Calu3 (cell line): ENCODE data around the gene FOXP2. TPM values are rescaled to one million over a fixed set of nuclear protein-coding genes. Genes with fewer than 3 reads are reported as not detected.

Source experiments
- BruUV-seq: library from RNA; stranded (reverse); fragments of 400-500 nt; replicated peaks from 2 replicates; lab custom pipeline; 2021; lab: Mats Ljungman, UMichigan
- CTCF ChIA-PET: fragments of 300-600 bp; sonication (Branson Sonifier 250); formaldehyde crosslinking; loops from one replicate; lab custom pipeline; 2022; ENCODE audit warnings: antibody characterized with exemption; lab: Charles Lee
- DNase-seq: peaks from one replicate; pipeline ENCODE4 v3.0.0; 2022
- H3K27ac Mint-ChIP-seq: one replicate; pipeline ENCODE4 v1.8.0; 2022; ENCODE audit warnings: mixed read lengths; ENCODE audit not compliant: unreplicated experiment
- H3K27me3 Mint-ChIP-seq: one replicate; pipeline ENCODE4 v1.8.0; 2022; ENCODE audit warnings: mixed read lengths; ENCODE audit not compliant: unreplicated experiment
- H3K36me3 Mint-ChIP-seq: one replicate; pipeline ENCODE4 v1.8.0; 2022; ENCODE audit warnings: mild to moderate bottlenecking, moderate library complexity, mixed read lengths; ENCODE audit not compliant: insufficient read depth, unreplicated experiment
- H3K4me1 Mint-ChIP-seq: one replicate; pipeline ENCODE4 v1.8.0; 2022; ENCODE audit warnings: mild to moderate bottlenecking, low read depth, mixed read lengths; ENCODE audit not compliant: unreplicated experiment
- H3K4me3 Mint-ChIP-seq: one replicate; pipeline ENCODE4 v1.8.0; 2022; ENCODE audit warnings: mild to moderate bottlenecking, low read depth, moderate library complexity, mixed read lengths; ENCODE audit not compliant: unreplicated experiment
- H3K9me3 Mint-ChIP-seq: one replicate; pipeline ENCODE4 v1.8.0; 2022; ENCODE audit warnings: low read depth, mixed read lengths; ENCODE audit not compliant: unreplicated experiment
- CTCF ChIP-seq: fragments of 200-600 bp; IDR thresholded peaks from one replicate; pipeline ENCODE4 v1.8.0; 2022; ENCODE audit warnings: antibody characterized with exemption; ENCODE audit not compliant: unreplicated experiment
- intact Hi-C: fragments of 100-400 bp; cut with micrococcal nuclease; formaldehyde crosslinking; loops from one replicate; pipeline ENCODE4 v1.10.0; 2022; ENCODE audit not compliant: unreplicated experiment
- total RNA-seq: library from RNA; stranded (reverse); gene quantifications from 2 replicates; pipeline ENCODE4 v1.2.3, GENCODE V29; 2022

FOXP2 gene
- total RNA-seq, 1 experiment from 2014 or later: 2.5 TPM

- no TSS peak for BruUV-seq
- no peak overlapping the region for H3K4me3 Mint-ChIP-seq
- DNase-seq: no peak
- CTCF ChIA-PET: no interaction called here
- no peaks in the 10 kb centered on the region for H3K27me3 Mint-ChIP-seq
- TF ChIP-seq CTCF: no peak
- H3K9me3 Mint-ChIP-seq: no peaks in the 10 kb centered on the region
- no peak overlapping the region for H3K27ac Mint-ChIP-seq
- intact Hi-C loops: no loop called here
- H3K36me3 Mint-ChIP-seq: no peaks in the 10 kb centered on the region
- no peaks in the 10 kb centered on the region for H3K4me1 Mint-ChIP-seq
These were observed 58.4 kb downstream of the FOXP2 start for GRCh38 chr7:114472896-114473512.

- no peak overlapping the region for H3K4me3 Mint-ChIP-seq
- no peak for DNase-seq
- CTCF ChIA-PET: no interaction called here
- H3K36me3 Mint-ChIP-seq: no peaks in the 10 kb centered on the region
- H3K4me1 Mint-ChIP-seq: no peaks in the 10 kb centered on the region
- no peak overlapping the region for H3K27ac Mint-ChIP-seq
- no TSS peak for BruUV-seq
- no peaks in the 10 kb centered on the region for H3K9me3 Mint-ChIP-seq
- intact Hi-C loops: no loop called here
- no peaks in the 10 kb centered on the region for H3K27me3 Mint-ChIP-seq
- TF ChIP-seq CTCF: no peak
These were observed 63.8 kb downstream of the FOXP2 start for GRCh38 chr7:114478384-114478783.

- no TSS peak for BruUV-seq
- no peak for DNase-seq
- CTCF ChIA-PET: no interaction called here
- Mint-ChIP-seq H3K27ac (no peak overlapping the region), H3K4me3 (no peak overlapping the region), H3K9me3 (no peaks in the 10 kb centered on the region), H3K36me3 (no peaks in the 10 kb centered on the region), H3K27me3 (no peaks in the 10 kb centered on the region), H3K4me1 (no peaks in the 10 kb centered on the region)
- intact Hi-C loops: no loop called here
- TF ChIP-seq CTCF: no peak
These were observed 67.4 kb downstream of the FOXP2 start for GRCh38 chr7:114481999-114482398.

- H3K9me3 Mint-ChIP-seq: peaks cover 2% of the 10 kb centered on the region
- no peak for DNase-seq
- intact Hi-C loops: no loop called here
- H3K27ac Mint-ChIP-seq: no peak overlapping the region
- H3K36me3 Mint-ChIP-seq: no peaks in the 10 kb centered on the region
- H3K27me3 Mint-ChIP-seq: no peaks in the 10 kb centered on the region
- CTCF ChIA-PET: no interaction called here
- BruUV-seq: no TSS peak
- H3K4me3 Mint-ChIP-seq: no peak overlapping the region
- no peak for TF ChIP-seq CTCF
- H3K4me1 Mint-ChIP-seq: no peaks in the 10 kb centered on the region
These were observed 69.6 kb downstream of the FOXP2 start for GRCh38 chr7:114484226-114484625.
